CD4-positive, alpha-beta T cell treated with Interleukin-15 for 1 hour (primary cell): Measurements from ENCODE around the gene SAMD4A.
"Not testable (repeated sequence)": the region's sequence is repeated elsewhere in the genome, so short reads cannot be mapped to it uniquely, and the experiment has no call there.

Source experiments
- DNase-seq: peaks from one replicate; pipeline ENCODE4 v3.0.0-alpha.2; 2020

SAMD4A gene

GRCh38 chr14:54742492-54743350 is 175.8 kb downstream of the SAMD4A start:
- DNase-seq, result no peak

- no peak for DNase-seq
These were observed 176.5 kb downstream of the SAMD4A start for GRCh38 chr14:54743382-54743781.

- no peak for DNase-seq
These were observed 179.1 kb downstream of the SAMD4A start for GRCh38 chr14:54746019-54746418.

- DNase-seq, result no peak
These were observed 180.7 kb downstream of the SAMD4A start for GRCh38 chr14:54747616-54748015.

- DNase-seq, result no peak
These were observed 182.3 kb downstream of the SAMD4A start for GRCh38 chr14:54749180-54749579.

- no peak for DNase-seq
These were observed 182.8 kb downstream of the SAMD4A start for GRCh38 chr14:54749727-54750126.

- not testable (repeated sequence) for DNase-seq
These were observed 185.7 kb downstream of the SAMD4A start for GRCh38 chr14:54752611-54753010.

GRCh38 chr14:54753396-54753795 is 186.5 kb downstream of the SAMD4A start:
- DNase-seq, result not testable (repeated sequence)

GRCh38 chr14:54754116-54754622 is 187.2 kb downstream of the SAMD4A start:
- DNase-seq, result no peak

- DNase-seq, result no peak
These were observed 187.9 kb downstream of the SAMD4A start for GRCh38 chr14:54754623-54755386.

- no peak for DNase-seq
These were observed 189.9 kb downstream of the SAMD4A start for GRCh38 chr14:54756656-54757392.

GRCh38 chr14:54758041-54758440 is 191.1 kb downstream of the SAMD4A start:
- no peak for DNase-seq

- no peak for DNase-seq
These were observed 193.2 kb downstream of the SAMD4A start for GRCh38 chr14:54759982-54760585.

GRCh38 chr14:54760866-54761575 is 194.1 kb downstream of the SAMD4A start:
- DNase-seq, result no peak

- no peak for DNase-seq
These were observed 194.9 kb downstream of the SAMD4A start for GRCh38 chr14:54761835-54762234.

- DNase-seq, result no peak
These were observed 195.4 kb downstream of the SAMD4A start for GRCh38 chr14:54762296-54762695.

- DNase-seq, result no peak
These were observed 196.8 kb downstream of the SAMD4A start for GRCh38 chr14:54763761-54764160.

- no peak for DNase-seq
These were observed 199.6 kb downstream of the SAMD4A start for GRCh38 chr14:54766276-54767138.

GRCh38 chr14:54767139-54767431 is 200.2 kb downstream of the SAMD4A start:
- no peak for DNase-seq

- no peak for DNase-seq
These were observed 200.5 kb downstream of the SAMD4A start for GRCh38 chr14:54767450-54767849.

- no peak for DNase-seq
These were observed 201.7 kb downstream of the SAMD4A start for GRCh38 chr14:54768501-54769129.
